Esophagus squamous epithelium (tissue), 5 donors: ENCODE measurements around the gene TSSK2. TPM values are rescaled to one million over a fixed set of nuclear protein-coding genes. Genes with fewer than 3 reads are reported as not detected.
"Not testable (repeated sequence)": the region's sequence is repeated elsewhere in the genome, so short reads cannot be mapped to it uniquely, and the experiment has no call there.

Experiments used
- DNase-seq: peaks from one replicate; lab custom pipeline; 2025; lab: John Stamatoyannopoulos, UW
- H3K27ac ChIP-seq, 4 donors: fragments of 200-600 bp; sonication (generic); one replicate each; pipeline ENCODE4 v1.5.1; 2016 to 2019; ENCODE audit warnings: mild to moderate bottlenecking in 1 of 4
- H3K27me3 ChIP-seq, 4 donors: fragments of 200-600 bp; sonication (generic); 1 replicate in 3 of 4; 2 replicates in 1 of 4; pipeline versions ENCODE4 v1.5.1 to v1.6.0; 2017 to 2021; ENCODE audit warnings: antibody characterized with exemption in 1 of 4
- H3K36me3 ChIP-seq, 3 donors: fragments of 200-600 bp; sonication (generic); one replicate each; pipeline ENCODE4 v1.5.1; 2016 to 2019
- H3K4me1 ChIP-seq, 3 donors: fragments of 200-600 bp; sonication (generic); one replicate each; pipeline ENCODE4 v1.5.1; 2017 to 2019
- H3K4me3 ChIP-seq, 4 donors: fragments of 200-600 bp; sonication (generic); 1 replicate in 3 of 4; 2 replicates in 1 of 4; pipeline ENCODE4 v1.5.1; 2016 to 2019; ENCODE audit warnings: mild to moderate bottlenecking in 2 of 4, moderate library complexity in 1 of 4
- H3K9me3 ChIP-seq, 3 donors: fragments of 200-600 bp; sonication (generic); one replicate each; pipeline ENCODE4 v1.5.1; 2016 to 2019
- POLR2A ChIP-seq, 4 donors: fragments of 450-650 bp; IDR thresholded peaks; one replicate each; pipeline ENCODE4 v1.6.1; 2017; ENCODE audit warnings: antibody characterized with exemption in 4 of 4, mild to moderate bottlenecking in 4 of 4, moderate library complexity in 3 of 4
- WGBS, 2 donors: methylation state at CpG; one replicate each; pipeline ENCODE4 v1.1.5; 2018; 5-methylcytosine and 5-hydroxymethylcytosine counted together
- intact Hi-C: fragments of 100-400 bp; cut with DNase I; formaldehyde crosslinking; loops from one replicate; pipeline ENCODE4 v1.15.0; 2022
- total RNA-seq, 4 donors: library from RNA; depleted of rRNA; stranded (reverse); fragments of >200 nt; gene quantifications; one replicate each; pipeline ENCODE4 v1.1.0, GENCODE V29; 2016
- TF ChIP-seq, protein P1 (sequence below), 6 experiments: fragments of 450-650 bp in 4 of 6; fragments of 200-600 bp in 2 of 6; sonication (generic) in 2 of 6; IDR thresholded peaks; one replicate each; pipeline ENCODE4 v1.5.1; 2016 to 2019; ENCODE audit warnings: antibody characterized with exemption in 6 of 6, mild to moderate bottlenecking in 4 of 6, moderate library complexity in 4 of 6
- donor health status: DM: yes; HTN: yes; CAD: no.

TSSK2 gene
- total RNA-seq, 4 donors from 2014 or later: 0.18 TPM; not detected in 3

DNA sequence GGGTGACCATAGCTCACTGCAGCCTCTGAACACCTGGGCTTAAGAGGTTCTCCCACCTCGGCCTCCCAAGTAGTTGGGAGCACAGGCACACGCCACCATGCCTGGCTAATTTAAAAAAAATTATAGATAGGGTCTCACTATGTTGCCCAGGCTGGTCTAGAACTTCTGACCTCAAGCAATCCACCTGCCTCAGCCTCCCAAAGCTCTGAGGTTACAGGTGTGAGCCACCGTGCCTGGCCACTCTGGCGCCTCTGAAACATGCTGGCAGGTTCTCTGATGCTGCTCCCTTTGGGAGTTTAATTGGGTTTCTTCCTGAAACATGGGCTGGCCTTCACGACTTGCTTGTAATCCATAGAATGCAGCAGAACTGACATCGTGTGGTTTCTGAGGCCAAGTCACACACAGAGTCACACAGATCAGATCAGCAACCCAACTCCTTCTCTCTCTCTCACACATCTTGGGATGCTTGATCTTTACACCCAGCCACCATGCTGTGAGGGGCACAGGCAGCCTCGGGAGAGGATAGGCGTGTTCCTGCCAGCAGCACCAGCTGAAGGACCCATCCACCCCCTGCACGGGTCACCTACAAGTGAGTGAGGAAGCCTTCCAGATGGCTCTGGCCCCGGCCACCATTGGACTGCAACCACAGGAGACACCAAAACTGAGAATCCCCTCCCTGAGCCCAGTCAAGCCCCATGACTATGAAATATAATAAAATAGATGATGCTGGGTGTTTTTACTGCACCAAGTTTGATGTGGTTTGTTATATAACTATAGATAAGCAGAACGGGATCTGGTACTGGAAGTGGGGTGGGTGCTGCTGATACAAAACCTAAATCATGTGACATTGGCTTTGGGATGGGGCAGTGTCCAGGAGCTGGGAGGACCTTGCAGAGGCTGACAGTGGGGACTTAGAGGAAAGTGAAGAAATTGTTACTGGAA, 22.1 kb downstream of the TSSK2 start:
- Histone ChIP-seq H3K27me3 (peaks cover 7 to 80% (median 27%) of the 10 kb centered on the region in 4 donors), H3K4me3 (no peak overlapping the region), H3K4me1 (peaks cover 6 to 21% (median 18%) of the 10 kb centered on the region in 3 donors), H3K36me3 (no peaks in the 10 kb centered on the region), H3K9me3 (peaks cover 0 to 6% (median 0%) of the 10 kb centered on the region in 3 donors), H3K27ac (no peak overlapping the region)
- no peak for TF ChIP-seq POLR2A (IDR thresholded peaks at IDR 0.05)
- TF ChIP-seq, protein P1, sequence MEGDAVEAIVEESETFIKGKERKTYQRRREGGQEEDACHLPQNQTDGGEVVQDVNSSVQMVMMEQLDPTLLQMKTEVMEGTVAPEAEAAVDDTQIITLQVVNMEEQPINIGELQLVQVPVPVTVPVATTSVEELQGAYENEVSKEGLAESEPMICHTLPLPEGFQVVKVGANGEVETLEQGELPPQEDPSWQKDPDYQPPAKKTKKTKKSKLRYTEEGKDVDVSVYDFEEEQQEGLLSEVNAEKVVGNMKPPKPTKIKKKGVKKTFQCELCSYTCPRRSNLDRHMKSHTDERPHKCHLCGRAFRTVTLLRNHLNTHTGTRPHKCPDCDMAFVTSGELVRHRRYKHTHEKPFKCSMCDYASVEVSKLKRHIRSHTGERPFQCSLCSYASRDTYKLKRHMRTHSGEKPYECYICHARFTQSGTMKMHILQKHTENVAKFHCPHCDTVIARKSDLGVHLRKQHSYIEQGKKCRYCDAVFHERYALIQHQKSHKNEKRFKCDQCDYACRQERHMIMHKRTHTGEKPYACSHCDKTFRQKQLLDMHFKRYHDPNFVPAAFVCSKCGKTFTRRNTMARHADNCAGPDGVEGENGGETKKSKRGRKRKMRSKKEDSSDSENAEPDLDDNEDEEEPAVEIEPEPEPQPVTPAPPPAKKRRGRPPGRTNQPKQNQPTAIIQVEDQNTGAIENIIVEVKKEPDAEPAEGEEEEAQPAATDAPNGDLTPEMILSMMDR (IDR thresholded peaks at IDR 0.05): no peak
- intact Hi-C loops: no loop called here
- WGBS, 2 donors: 53 to 67% methylated on average over 7 to 8 of the region's 11 CpGs
- no peak for DNase-seq

DNA sequence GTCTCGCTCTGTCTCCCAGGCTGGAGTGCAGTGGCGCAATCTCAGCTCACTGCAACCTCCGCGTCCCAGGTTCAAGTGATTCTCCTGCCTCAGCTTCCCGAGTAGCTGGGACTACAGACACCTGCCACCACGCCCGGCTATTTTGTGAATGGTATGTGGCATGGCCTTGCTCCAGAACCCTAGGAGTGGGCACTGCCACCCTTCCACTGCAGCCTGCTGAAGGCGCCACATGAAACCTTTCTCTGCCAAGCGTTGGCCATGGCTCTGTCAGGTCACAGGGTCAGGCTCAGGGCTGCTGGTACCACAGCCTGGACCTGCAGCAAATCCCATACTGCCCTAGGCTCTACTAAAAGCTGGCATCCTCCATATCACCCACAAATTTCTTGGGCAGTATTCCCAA, 25.0 kb downstream of the TSSK2 start:
- H3K27ac ChIP-seq, H3K4me3 ChIP-seq, H3K4me1 ChIP-seq, DNase-seq, intact Hi-C loops, H3K36me3 ChIP-seq, H3K9me3 ChIP-seq: not testable (repeated sequence)
- H3K27me3 ChIP-seq: peaks cover under 1 to 51% (median 9%) of the 10 kb centered on the region in 4 donors
- 64 to 73% methylated on average over 9 of the region's 9 CpGs for WGBS, 2 donors

DNA sequence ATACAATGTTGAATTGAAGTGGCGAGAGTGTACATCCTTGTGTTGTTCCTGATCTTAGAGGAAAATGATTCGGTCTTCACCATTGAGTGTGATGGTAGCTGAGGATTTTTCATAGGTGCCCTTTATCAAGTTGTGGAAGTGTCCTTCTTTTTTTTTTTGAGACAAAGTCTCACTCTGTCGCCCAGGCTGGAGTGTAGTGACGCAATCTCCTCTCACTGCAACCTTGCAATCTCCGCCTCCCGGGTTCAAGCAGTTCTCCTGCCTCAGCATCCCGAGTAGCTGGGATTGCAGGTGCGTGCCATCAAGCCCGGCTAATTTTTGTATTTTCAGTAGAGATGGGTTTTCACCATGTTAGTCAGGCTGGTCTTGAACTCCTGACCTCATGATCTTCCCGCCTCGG, 27.5 kb downstream of the TSSK2 start:
- WGBS, 2 donors: 81 to 86% methylated on average over 10 to 11 of the region's 11 CpGs
- H3K36me3 ChIP-seq, H3K4me3 ChIP-seq, H3K9me3 ChIP-seq, H3K27ac ChIP-seq, H3K4me1 ChIP-seq, DNase-seq, intact Hi-C loops: not testable (repeated sequence)
- peaks cover 0 to 47% (median 1%) of the 10 kb centered on the region in 4 donors for H3K27me3 ChIP-seq

DNA sequence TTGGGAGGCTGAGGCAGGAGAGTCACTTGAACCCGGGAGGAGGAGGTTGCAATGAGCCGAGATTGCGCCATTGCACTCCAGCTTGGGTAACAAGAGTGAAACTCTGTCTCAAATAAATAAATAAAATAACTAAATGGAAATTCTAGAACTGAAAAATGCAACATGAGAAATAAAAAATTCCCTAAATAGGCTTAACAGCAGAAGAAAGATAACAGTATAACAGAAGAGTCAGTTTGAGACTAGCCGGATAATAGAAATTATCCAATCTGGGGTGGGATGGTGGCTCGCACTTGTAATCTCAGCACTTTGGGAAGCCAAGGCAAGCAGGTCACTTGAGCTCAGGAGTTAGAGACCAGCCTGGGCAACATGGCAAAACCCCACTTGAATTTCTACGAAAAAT, 33.3 kb downstream of the TSSK2 start:
- no peaks in the 10 kb centered on the region for H3K36me3 ChIP-seq
- intact Hi-C loops: no loop called here
- H3K9me3 ChIP-seq: no peaks in the 10 kb centered on the region
- H3K4me1 ChIP-seq: peaks cover 0 to 7% (median 3%) of the 10 kb centered on the region in 3 donors
- TF ChIP-seq POLR2A (IDR thresholded peaks at IDR 0.05): no peak
- TF ChIP-seq, protein P1 (IDR thresholded peaks at IDR 0.05): no peak
- H3K27me3 ChIP-seq: peaks cover 3 to 77% (median 10%) of the 10 kb centered on the region in 4 donors
- no peak overlapping the region for H3K27ac ChIP-seq
- no peak overlapping the region for H3K4me3 ChIP-seq
- 89 to 91% methylated on average over 6 of the region's 6 CpGs for WGBS, 2 donors
- no peak for DNase-seq

DNA sequence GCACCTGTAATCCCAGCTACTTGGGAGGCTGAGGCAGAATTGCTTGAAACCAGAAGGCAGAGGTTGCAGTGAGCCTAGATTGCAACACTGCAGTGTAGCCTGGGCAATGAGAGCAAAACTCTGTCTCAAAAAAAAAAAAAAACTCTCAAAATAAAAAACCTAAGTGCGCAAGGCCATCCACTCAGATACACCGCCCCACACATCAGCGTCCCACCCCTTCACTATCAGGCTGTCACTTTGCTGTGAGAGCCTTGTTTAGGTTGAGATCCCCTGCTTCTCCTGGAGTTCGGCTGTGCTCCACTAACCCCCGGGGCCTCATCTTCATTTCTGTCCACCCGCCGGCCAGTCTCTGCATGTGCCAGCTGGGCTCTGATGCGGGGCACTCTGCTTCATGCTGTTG, 35.3 kb downstream of the TSSK2 start:
- Histone ChIP-seq H3K4me1 (peaks cover 9 to 25% (median 17%) of the 10 kb centered on the region in 3 donors), H3K27ac (no peak overlapping the region), H3K27me3 (peaks cover 3 to 90% (median 11%) of the 10 kb centered on the region in 4 donors), H3K36me3 (no peaks in the 10 kb centered on the region), H3K9me3 (no peaks in the 10 kb centered on the region), H3K4me3 (no peak overlapping the region)
- 72 to 78% methylated on average over 8 of the region's 8 CpGs for WGBS, 2 donors
- TF ChIP-seq, protein P1 (IDR thresholded peaks at IDR 0.05): no peak
- TF ChIP-seq POLR2A (IDR thresholded peaks at IDR 0.05): no peak
- DNase-seq: no peak
- intact Hi-C loops: no loop called here
